Left renal cortex interstitium (tissue), 4 donors: ENCODE data around the gene NR5A1. TPM values are rescaled to one million over a fixed set of nuclear protein-coding genes. Genes with fewer than 3 reads are reported as not detected.

Source experiments
- DNase-seq, 4 donors: peaks; one replicate each; pipeline ENCODE4 v3.0.0-alpha.2; 2013; ENCODE audit warnings: low read depth in 4 of 4, low spot score in 2 of 4, missing footprints in 1 of 4
- polyA plus RNA-seq, 4 donors: library from polyadenylated mRNA; unstranded; fragments of 120-200 nt; gene quantifications; one replicate each; pipeline ENCODE4 v1.2.1, GENCODE V29; 2013; ENCODE audit not compliant: insufficient read length in 4 of 4

NR5A1 gene
- polyA plus RNA-seq, 4 donors = 0.05 to 0.14 TPM; not detected in 2

DNA sequence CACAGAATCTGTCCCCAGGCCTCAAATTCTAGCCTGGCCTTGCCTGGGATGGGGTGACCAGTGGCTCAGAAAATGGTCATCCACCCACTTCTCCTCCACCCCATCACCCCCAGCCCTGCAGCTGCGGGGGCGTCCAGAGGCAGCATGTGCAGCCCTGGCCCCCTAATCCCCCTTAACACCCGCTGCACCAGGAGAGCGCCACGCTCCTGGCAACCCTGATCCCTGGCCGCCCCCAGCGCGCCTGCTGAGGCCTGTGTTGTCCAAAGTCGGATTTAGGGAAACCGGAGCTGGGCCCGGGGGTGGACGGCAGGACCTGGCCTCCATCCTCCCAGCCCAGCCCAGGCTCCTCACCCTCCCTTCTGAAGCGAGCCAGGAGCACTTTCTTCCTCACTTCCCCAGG lies 22.0 kb downstream of the NR5A1 start:
- no peak for DNase-seq

DNA sequence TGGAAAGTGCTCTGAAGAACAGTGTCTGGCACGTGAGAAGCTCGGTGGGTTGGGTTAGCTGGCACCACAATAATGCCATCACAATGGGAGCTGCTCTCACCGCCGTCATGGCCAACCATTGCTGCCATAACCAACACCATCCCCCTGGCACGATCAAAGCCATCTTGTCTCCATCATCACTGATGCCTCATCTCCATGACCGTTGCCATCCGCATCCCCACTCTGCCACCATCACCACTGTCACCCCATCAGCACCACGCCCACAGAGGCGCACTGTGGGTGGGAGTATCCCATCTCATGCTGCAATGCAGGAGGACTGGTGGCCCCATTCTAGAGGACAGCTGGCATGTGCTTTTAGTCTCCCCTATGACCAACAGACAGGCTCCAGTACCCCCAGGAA lies 23.7 kb downstream of the NR5A1 start:
- DNase-seq = no peak

DNA sequence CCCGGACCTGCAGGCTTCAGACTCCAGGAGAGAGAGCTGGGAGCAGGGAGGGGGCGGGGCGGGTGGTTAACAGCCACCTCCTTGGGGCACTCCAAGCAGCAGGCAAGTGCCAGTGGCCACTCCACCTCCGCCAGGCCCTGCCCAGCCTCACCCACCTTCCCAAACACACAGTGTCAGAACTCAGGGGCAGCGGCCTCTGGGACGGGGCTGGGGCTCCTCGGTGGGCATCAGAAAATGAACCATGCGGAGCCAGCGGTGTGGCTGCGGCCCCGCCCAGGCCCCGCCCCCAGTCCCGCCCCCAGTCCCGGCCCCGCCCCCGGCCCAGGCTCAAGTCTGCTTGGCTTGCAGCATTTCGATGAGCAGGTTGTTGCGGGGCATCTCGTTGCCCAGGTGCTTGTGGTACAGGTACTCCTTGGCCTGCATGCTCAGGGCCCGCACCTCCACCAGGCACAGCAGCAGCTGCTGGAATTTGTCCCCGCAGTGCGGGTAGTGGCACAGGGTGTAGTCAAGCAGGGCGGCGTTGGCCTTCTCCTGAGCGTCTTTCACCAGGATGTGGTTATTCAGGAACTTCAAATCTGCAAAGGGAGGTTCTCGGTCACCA lies 24.7 kb downstream of the NR5A1 start:
- no peak for DNase-seq

DNA sequence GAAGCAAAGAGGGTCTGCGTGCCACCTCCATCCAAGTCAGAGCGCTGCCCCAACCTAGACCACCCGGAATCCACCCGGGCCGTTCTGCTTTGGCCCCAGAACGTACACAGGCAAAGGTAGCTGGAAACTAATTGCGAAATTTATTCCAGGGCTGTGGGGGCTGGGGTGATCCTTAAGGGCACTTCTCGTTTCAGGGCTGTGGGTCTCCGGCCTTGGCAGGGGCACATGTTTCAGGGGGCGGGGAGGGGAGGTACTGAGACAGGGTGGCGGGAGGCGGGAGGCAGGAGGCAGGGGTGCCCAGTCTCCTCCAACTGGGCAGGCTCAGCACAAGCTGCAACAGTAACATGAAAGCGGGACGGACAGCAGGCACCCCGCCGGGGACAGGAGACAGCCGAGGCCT lies 26.1 kb downstream of the NR5A1 start:
- no peak for DNase-seq

DNA sequence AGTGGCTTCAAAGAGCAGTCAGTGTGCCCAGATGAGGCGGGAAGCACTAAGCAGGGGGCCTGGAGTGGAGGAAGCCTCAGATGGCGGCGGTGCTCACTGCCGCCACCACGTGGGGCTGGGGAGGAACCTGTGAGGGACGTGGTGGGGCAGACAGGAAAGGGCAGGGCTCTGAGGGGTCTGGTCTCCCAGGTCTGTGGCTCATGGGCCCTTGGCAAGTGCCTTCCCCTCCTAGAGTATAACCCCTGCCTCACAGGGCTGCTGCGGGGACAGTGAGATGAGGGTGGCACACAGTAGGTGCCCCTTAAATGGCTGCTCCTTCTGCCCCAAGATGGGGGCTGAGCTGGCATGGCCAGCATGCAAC lies 26.6 kb downstream of the NR5A1 start:
- DNase-seq = no peak

DNA sequence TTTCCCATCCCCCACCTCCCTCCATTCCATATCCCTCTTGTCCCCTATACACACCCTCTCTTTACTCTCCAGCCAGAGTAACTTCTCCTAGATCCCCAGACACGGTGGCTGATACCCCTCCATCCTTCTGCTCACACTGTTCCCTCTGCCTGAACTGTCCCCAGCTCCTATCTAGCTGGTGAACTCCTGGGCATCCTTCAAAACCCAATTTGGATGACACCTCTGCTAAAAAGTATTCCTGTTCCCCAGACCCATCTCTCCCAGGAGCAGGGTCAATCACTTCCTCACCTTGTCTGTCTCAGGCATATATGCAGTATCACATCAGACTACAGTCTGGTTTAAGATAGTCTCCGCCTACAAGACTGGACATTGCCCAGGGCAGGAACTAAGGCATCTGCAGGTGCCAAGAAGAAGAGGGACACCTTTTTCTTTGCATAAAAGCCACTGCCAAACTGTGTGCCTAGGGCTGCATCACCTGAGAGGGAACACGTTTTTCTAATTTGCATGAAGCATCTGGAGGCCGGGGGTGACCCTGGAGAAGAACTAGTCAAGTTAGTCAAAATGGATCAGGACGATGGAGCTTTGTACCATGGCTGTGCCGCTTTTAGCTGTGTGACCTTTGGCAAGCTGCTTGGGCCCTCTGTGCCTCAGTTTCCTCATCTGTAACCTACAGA lies 27.1 kb downstream of the NR5A1 start:
- no peak for DNase-seq

DNA sequence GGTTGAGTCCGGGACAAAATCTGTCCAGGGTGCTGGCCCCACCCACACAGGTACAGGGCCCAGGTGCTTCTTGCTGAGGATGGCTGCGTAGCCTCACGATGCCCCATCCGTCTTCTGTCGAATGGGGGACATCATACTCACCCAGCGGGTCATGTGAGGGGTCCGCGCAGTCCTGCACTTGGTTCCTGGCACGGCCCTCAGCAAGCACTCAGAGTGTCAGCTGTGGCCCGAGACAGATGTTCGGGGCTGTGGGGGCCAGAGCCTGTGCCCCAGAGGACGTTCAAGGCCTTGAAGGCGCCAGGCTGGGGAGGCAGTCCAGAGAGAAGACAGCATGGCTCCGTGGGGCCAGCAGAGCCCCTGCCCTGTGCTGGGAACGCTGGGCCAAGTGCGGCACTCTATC lies 27.8 kb downstream of the NR5A1 start:
- no peak for DNase-seq

DNA sequence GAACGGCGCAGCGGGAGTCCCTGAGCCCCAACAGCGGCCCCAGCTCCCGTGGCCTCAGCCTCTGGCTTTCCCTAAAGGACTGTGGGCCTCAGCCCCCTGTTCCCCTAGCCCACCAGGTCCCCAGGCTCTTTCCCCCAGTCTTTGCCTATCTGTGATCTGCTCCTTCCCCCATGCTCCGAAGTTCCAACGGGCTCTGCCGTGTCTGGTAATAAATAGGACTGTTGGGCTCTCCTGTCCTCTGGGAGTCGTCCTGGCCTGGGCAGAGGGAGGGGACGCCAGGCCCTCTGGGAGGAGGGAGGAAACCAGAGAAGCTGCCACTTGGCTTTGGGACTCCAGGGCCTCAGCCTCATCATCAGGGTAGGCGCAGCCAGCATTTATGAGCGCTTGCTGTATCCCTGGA lies 28.8 kb downstream of the NR5A1 start:
- DNase-seq = no peak

DNA sequence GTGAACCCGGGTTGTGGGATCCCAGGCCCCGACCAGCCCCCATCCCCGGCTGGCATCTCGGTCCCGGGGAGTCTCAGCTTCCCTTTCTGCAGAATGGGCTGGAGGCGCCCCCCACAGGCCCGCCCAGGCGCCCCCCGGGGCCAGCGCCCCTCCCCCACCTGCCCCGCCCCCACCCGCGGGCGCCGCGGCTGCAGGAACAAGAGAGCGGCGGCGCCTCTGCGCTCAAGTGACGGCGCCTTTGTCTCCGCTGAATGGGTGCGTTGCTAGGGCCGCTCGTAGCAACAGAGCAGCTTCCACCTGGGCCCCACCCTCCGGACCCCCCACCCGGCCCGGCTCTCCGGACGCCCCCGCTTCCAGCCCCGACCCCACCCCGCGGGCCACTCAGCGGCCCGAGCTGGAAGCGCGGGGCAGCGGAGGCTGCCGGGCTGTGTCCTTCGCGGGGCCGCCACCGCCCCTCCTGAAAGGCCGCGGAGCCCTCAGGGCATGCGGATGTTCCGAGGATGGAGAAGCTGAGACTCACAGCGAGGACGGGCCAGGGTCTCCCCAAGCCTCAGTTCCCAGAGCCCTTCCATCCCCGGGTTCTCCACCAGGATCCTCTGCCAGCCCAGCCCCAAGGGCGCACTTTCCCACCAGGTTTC lies 29.4 kb downstream of the NR5A1 start:
- DNase-seq = no peak

DNA sequence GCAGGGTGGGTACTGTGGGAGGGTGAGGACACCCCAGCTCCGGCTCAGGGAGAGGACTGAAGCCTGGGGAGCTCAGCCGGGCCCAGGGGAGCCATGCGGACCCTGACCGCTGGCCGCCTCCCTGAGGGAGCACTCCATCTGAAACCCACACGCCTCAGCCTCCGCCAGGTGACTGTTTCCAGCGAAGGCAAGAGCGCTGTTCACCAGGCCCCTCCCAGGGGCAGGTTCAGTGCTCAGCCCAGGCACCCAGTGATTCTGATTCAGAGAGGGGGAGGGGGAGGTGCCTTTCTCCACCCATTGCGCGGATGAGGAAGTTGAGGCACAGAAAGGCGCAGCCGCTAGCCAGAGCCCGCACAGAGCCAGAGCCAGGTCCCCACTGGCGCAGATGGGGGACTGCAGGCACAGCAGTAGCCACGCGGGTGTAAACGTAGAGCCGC lies 30.0 kb downstream of the NR5A1 start:
- DNase-seq = no peak

DNA sequence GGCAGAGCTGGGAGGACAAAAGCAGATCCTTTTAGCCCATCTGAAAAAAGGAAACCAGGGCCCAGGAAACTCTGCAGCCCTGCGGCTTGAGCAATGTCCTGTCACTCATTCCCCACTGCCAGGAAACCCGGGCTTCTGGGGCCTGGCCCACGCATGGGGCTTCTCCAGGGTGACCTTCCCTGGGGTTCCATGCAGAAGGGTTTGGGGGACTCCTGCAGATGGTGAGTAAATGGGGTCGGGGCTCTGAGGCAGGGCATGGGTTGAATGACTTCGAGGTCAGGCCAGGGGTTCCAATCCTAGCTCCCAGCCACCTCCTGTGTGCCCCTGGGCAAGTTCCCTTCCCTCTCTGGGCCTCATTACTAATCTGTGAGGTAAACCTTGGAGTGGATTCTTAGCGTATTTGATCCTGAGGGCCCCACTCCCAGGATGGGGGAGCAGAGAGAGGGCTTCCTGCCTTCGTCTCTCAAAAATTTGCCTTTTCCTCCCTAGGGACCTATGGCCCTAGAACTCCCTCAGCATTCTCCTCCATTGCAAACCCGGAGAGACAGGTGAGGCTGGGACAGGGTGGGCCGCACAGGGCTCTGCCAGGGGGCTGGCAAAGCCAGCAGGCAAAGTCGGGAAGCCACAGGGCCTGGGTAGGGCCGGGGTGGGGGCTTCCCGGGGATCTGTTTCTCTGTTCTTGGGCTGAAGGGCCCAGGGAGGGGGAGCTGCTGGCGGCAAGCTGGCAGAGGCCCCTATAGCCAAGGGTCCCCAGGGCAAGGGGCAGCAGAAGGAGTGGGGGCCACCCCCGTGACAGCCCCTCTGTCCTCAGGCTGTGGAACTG lies 31.1 kb downstream of the NR5A1 start:
- no peak for DNase-seq

DNA sequence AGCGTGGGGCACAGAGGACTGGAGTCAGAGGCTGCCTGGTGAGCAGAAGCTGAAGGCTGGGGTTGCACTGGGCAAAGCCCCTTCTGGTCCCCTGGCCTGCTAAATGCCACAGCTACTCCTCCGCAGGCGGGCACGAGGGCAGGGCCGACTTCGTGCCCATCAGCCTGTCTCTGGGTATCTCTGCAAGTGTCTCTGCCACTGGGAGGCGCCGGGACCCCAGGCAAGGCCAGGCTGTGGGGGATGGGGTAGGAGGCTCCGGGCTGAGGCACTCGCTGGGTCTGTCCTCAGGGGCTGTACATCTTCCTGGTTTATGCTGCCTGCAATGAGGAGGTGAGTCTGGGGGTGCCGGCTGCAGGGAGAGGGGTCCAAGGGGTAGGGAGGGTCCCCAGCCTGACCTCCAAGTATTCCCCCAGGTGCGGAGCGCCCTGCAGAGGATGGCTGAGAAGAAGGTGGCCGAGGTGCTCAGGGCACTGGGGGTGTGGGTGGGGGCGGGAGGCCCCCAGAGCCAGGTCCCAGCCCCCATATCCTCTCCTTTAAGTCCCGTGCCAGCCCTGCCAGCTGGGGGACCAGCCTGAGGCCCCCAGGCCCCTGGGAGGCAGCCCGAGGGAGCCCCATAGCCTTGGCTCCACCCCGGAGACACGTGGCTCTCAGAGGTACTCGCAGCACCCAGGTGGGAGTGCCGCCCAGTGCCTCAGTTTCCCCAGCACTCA lies 31.9 kb downstream of the NR5A1 start:
- DNase-seq = no peak

DNA sequence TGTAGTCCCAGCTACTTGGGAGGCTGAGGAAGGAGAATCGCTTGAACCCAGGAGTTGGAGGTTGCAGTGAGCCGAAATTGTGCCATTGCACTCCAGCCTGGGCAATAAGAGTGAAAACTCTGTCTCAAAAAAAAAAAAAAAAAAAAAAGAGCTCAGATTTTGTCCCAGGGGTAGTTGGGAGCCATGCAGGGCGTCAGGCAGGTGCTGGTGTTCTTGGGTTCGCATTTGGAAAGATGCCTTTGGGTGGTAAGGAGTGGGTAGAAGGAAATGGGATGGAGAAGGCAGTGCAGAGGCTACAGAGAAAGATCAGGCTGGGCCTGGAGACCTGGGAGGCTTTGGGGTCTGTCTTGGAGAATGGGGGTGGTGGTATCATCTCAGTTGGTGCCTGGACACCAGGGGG lies 33.0 kb downstream of the NR5A1 start:
- no peak for DNase-seq

DNA sequence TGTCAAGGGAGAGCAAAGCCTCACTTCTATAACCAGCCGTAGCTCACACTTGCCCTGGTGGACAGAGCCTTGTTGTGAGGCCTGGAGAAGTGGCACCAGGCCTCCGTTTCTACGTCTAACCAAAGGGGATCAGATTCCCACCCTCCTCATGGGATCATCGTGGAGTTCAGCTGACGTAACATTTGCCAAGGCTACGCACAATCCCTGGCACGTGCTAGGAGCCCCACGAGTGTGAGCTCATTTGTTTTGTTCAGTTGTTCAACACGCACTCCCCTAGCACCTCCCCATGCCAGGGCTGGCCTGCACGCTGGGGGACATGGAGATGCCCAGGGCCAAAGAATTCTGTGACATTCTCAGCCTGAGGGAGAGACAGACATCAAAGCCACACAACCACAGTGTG lies 33.9 kb downstream of the NR5A1 start:
- no peak for DNase-seq

DNA sequence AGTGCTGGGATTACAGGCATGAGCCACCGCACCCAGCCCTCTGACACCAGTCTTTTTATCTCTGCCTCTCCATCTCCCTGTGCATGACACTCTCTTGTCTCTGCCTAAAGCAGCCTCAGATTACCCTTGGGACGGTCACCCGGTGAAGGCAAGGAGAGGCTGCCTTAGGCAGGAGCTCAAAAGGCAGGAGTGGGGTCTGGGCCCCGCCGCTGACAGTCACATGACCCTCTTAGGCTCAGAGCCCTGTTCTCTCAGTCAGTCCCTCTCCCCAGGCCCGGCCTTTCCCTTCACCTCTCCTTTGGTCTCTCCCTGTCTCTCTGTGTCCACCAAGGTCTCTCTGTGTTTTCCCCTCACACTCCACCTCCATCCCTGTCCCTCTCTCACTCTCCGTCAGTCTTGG lies 34.4 kb downstream of the NR5A1 start:
- no peak for DNase-seq

DNA sequence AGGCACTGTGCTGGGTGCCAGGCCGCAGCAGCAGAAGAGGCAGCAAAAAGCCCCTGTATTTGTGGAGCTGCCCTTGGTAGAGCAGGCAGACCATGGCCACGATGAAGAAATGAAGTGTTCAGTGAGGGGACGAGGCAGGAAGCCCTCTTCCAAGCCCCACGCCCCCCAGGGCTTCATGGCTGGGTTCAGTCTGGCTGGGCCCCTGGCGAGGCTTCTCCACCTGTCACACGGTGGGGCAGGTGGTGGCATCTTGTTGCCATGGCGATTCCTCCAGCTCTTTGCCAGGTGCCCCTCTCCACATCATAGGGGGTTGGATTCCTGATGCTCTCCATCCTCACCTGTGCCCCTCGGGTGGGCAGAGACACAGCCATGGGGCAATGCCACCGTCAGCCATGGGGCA lies 35.4 kb downstream of the NR5A1 start:
- no peak for DNase-seq

DNA sequence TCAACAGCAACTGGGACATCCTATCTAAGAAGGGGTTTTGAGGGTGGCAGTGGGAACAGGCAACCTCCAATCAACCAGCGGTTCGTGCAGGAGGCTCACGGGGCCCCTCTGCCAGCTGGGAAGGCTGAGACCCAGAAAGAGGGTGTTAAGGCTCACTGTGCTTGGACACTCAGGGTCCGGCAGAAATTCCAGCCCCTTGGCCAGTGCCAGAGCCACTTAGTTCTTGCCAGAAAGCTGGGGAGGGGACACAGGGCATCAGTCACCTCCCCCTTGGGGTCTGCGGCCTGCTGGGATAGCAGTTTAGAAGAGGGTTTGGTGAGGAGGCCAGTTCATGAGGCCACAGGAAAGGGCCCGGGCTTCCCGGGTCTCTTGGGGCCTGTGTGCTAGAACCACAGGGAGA lies 36.5 kb downstream of the NR5A1 start:
- no peak for DNase-seq

DNA sequence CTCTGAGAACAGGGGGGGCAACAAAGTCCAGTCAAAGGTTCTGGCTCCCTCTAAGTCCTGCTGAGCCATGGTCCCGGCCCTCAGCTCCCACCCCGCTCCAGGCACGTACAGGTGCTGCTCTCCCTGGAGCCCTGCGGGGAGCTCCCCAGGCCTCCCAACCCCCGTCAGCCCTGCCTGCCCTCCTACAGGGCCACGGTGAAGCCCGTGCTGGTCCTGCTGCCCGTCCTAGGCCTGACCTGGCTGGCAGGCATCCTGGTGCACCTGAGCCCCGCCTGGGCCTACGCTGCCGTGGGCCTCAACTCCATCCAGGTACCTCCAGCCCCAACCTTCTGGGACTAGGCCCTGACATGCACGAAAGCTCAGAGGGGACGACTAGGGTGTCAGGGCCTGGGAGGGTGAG lies 36.9 kb downstream of the NR5A1 start:
- DNase-seq = no peak

DNA sequence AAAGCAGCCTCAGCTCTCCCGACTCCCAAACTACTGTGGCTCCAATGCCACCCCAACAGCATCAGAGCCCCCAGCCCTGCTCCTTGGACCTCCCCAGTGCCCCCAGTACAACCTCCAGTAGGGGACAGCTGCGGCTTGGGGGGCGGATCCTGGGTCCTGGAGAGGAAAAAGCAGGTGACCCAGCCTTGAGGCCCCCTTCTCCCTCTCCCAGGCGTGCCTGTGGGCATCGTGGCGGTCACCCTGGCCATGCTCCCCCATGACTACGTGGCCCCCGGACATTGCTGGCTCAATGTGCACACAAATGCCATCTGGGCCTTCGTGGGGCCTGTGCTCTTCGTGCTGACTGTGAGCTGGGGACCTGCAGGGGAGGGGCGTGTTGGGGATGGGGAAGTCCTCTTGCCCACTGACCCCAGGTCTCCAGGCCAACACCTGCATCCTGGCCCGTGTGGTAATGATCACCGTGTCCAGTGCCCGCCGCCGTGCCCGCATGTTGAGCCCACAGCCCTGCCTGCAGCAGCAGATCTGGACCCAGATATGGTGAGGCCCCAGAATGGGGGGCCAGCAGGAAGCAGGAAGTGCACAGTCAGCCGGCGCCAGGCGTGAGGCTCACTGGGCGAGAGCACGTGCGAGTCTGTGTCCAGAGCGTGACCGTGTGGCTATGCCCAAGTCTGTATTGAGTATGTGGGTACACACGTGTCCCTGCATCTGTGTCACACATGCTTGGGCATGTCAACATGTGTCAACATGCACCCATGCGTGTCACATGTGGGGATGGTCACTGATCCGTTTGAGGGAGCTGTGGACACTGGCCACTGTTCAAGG lies 38.0 kb downstream of the NR5A1 start:
- no peak for DNase-seq
